Testis (tissue), 2 donors: Measurements from ENCODE around the gene TNXB.

Source experiments
- CTCF ChIP-seq, 3 experiments: fragments of 450-650 bp in 2 of 3; fragments of 200-600 bp in 1 of 3; sonication (generic) in 1 of 3; IDR thresholded peaks; one replicate each; pipeline ENCODE4 v1.5.1; 2016 to 2019; ENCODE audit warnings: antibody characterized with exemption in 3 of 3, mild to moderate bottlenecking in 2 of 3, moderate library complexity in 1 of 3
- POLR2A ChIP-seq: fragments of 450-650 bp; IDR thresholded peaks from one replicate; pipeline ENCODE4 v1.6.1; 2017; ENCODE audit warnings: antibody characterized with exemption, mild to moderate bottlenecking, moderate library complexity

GRCh38 chr6:32115623-32116022 lies 6.5 kb upstream of the TNXB start:
- TF ChIP-seq POLR2A (no peak), CTCF (IDR thresholded peaks at IDR 0.05) (no peak)
